Measurements from ENCODE around the gene USPL1.

The USPL1 gene

DNA sequence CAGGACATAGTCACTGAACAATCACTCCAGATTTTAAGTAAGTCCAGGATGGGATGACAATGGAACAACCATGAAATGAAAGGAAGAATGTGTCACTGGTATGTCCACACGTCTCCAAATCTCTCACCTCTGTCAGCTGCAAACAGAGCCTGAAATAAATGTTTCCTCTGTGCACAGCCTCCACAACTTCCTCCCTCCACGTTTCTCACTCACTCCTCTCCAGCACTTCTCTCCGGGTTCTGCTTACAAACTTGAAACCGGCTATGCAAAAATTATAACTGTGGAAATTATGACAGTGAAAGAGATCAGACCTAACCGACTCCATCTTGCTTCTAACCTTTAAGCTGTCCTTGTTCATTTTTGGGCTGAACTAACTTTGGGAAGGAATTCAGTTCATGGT lies 82.6 kb downstream of the USPL1 start:
- TF ChIP-seq, protein P1, sequence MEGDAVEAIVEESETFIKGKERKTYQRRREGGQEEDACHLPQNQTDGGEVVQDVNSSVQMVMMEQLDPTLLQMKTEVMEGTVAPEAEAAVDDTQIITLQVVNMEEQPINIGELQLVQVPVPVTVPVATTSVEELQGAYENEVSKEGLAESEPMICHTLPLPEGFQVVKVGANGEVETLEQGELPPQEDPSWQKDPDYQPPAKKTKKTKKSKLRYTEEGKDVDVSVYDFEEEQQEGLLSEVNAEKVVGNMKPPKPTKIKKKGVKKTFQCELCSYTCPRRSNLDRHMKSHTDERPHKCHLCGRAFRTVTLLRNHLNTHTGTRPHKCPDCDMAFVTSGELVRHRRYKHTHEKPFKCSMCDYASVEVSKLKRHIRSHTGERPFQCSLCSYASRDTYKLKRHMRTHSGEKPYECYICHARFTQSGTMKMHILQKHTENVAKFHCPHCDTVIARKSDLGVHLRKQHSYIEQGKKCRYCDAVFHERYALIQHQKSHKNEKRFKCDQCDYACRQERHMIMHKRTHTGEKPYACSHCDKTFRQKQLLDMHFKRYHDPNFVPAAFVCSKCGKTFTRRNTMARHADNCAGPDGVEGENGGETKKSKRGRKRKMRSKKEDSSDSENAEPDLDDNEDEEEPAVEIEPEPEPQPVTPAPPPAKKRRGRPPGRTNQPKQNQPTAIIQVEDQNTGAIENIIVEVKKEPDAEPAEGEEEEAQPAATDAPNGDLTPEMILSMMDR (conservative IDR thresholded peaks at IDR 0.05; ENCODE audit: low read depth, low read length), result no peak
- no peak overlapping the region for H3K4me3 ChIP-seq (ENCODE audit: low read depth, low read length)
- no peak for DNase-seq (ENCODE audit: low read depth)

DNA sequence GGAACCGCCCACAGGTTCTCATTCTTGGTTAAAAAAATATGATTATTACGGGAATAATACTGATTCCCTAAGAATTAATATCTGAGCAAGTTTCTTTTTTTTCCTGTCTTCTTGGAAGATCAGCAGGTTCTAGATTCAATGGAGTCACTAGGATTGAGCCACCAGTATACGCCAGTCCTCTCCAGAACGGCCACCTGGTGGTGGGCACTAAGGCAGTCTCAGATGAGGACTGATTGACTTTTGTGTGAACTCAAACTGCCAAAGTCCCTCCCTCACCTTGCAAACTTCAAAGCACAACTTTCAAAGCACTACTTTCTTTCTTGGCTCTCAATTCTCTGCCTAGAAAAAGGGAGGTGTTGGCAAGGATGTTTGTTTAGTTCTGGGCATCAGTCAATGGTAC lies 84.3 kb downstream of the USPL1 start:
- TF ChIP-seq, protein P1 (conservative IDR thresholded peaks at IDR 0.05; ENCODE audit: low read depth, low read length), result no peak
- no peak for DNase-seq (ENCODE audit: low read depth)
- H3K4me3 ChIP-seq (ENCODE audit: low read depth, low read length), result no peak overlapping the region

DNA sequence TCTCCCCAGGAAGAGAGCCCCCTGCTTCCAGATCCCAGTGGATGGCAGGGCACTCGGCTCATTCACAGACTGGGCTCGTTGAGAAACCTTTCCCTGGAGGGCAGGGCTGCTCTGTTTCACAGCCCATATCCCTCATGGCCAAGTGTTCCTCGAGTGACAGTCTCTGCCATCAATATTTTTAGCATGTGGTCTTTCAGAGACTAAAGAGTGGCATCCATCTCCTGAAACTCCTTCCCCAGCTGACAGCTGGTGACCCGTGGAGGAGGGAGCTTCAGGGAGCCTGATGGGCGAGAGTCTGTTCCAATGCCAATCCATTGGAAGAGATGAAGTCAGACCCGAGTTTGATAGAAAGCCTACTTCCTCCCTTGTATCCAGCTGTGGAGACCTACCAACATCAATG lies 86.9 kb downstream of the USPL1 start:
- TF ChIP-seq, protein P1 (conservative IDR thresholded peaks at IDR 0.05; ENCODE audit: low read depth, low read length), result no peak
- no peak overlapping the region for H3K4me3 ChIP-seq (ENCODE audit: low read depth, low read length)
- no peak for DNase-seq (ENCODE audit: low read depth)

DNA sequence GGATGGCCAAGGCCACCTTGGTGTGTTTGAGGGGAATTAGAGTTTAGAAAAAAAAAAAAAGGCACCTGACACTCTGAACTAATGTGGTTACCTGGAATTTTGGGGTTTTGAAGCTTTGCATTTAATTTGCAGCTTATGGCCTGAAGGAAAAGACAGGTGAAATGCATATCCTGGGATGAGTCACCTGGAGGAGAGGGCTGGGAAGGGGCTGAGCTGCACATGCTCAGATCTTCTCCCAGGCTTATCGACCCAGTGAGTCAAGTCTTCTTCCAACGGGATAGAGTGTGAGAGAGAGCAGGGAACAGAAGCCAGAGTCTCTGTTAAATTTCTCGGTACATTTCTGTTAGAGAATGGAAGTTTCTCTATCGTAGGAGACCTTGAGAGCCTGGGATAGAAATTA lies 88.0 kb downstream of the USPL1 start:
- no peak overlapping the region for H3K4me3 ChIP-seq (ENCODE audit: low read depth, low read length)
- TF ChIP-seq, protein P1 (conservative IDR thresholded peaks at IDR 0.05; ENCODE audit: low read depth, low read length), result no peak
- DNase-seq (ENCODE audit: low read depth), result no peak

DNA sequence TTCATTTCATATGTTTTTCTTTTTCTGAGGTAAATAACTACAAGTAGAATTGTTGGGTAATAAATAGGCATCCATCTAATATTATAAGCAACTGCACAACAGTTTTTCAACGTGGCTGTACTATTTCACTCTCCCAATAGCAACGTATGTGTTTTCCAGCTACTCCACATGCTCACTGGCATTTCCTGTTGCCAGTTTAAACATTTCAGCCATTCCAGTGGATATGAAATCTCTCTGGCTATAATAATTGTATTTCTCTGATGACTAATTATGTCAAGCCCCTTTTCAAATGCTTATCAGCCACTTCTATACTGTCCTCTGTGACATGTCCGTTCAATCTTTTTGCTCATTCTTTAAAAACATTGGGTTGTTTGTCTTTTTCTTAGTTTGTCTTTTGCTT lies 90.8 kb downstream of the USPL1 start:
- H3K4me3 ChIP-seq (ENCODE audit: low read depth, low read length), result no peak overlapping the region
- TF ChIP-seq, protein P1 (conservative IDR thresholded peaks at IDR 0.05; ENCODE audit: low read depth, low read length), result no peak
- DNase-seq (ENCODE audit: low read depth), result peak; percentile 88

Measured in choroid plexus epithelial cell (primary cell).